Right kidney (tissue), 9 donors: ENCODE results near the gene SLC12A1.

ENCODE experiments used
- DNase-seq: peaks from one replicate; pipeline ENCODE4 v3.0.0-alpha.2; 2016
- long read RNA-seq, 8 donors: transcript quantifications; one replicate each; lab custom pipeline, GENCODE V29; 2026

The SLC12A1 gene
- long read RNA-seq, donor 1, full-length matches to known transcripts, result 21 of 49 reads
- long read RNA-seq, donor 1, partial matches to known transcripts, result 23 of 49 reads
- long read RNA-seq, donor 1, other reads (novel, unspliced or antisense), result 5 of 49 reads
- long read RNA-seq, donor 2, full-length matches to known transcripts, result 8 of 46 reads
- long read RNA-seq, donor 2, partial matches to known transcripts, result 38 of 46 reads
- long read RNA-seq, donor 2, other reads (novel, unspliced or antisense), result 0 of 46 reads
- long read RNA-seq, donor 3, full-length matches to known transcripts, result 15 of 172 reads
- long read RNA-seq, donor 3, partial matches to known transcripts, result 157 of 172 reads
- long read RNA-seq, donor 3, other reads (novel, unspliced or antisense), result 0 of 172 reads
- long read RNA-seq, donor 4, full-length matches to known transcripts, result 12 of 70 reads
- long read RNA-seq, donor 4, partial matches to known transcripts, result 58 of 70 reads
- long read RNA-seq, donor 4, other reads (novel, unspliced or antisense), result 0 of 70 reads
- long read RNA-seq, donor 5, full-length matches to known transcripts, result 16 of 31 reads
- long read RNA-seq, donor 5, partial matches to known transcripts, result 15 of 31 reads
- long read RNA-seq, donor 5, other reads (novel, unspliced or antisense), result 0 of 31 reads
- long read RNA-seq, donor 6, full-length matches to known transcripts, result 12 of 113 reads
- long read RNA-seq, donor 6, partial matches to known transcripts, result 101 of 113 reads
- long read RNA-seq, donor 6, other reads (novel, unspliced or antisense), result 0 of 113 reads
- long read RNA-seq, donor 7, result 0 reads
- long read RNA-seq, donor 8, full-length matches to known transcripts, result 23 of 42 reads
- long read RNA-seq, donor 8, partial matches to known transcripts, result 19 of 42 reads
- long read RNA-seq, donor 8, other reads (novel, unspliced or antisense), result 0 of 42 reads

- no peak for DNase-seq
Measured at GRCh38 chr15:48205981-48206380, at the start of gene SLC12A1. Gene SLC12A1, plus strand, starts transcription at chr15:48206302. Its CDS starts 1,418 bp downstream, at chr15:48207720.

- DNase-seq, result no peak
Measured at GRCh38 chr15:48168616-48169015, 37.5 kb upstream of the SLC12A1 start.

- no peak for DNase-seq
Measured at GRCh38 chr15:48170981-48171380, 35.1 kb upstream of the SLC12A1 start.

GRCh38 chr15:48175126-48175525 lies 31.0 kb upstream of the SLC12A1 start:
- no peak for DNase-seq

- DNase-seq, result no peak
Measured at GRCh38 chr15:48176112-48176511, 30.0 kb upstream of the SLC12A1 start.

- DNase-seq, result peak; percentile 35
Measured at GRCh38 chr15:48176957-48177356, 29.1 kb upstream of the SLC12A1 start.

GRCh38 chr15:48177383-48177765 lies 28.7 kb upstream of the SLC12A1 start:
- DNase-seq, result no peak

- peak; percentile 91 for DNase-seq
Measured at GRCh38 chr15:48177766-48178647, 28.1 kb upstream of the SLC12A1 start, which contains the start of gene MYEF2. Gene MYEF2, minus strand, starts transcription at chr15:48178295. Its CDS starts 58 bp downstream, at chr15:48178237.

- no peak for DNase-seq
Measured at GRCh38 chr15:48178648-48178931, 27.5 kb upstream of the SLC12A1 start.

GRCh38 chr15:48182749-48183148 lies 23.4 kb upstream of the SLC12A1 start:
- DNase-seq, result no peak

- DNase-seq, result no peak
Measured at GRCh38 chr15:48185529-48185928, 20.6 kb upstream of the SLC12A1 start.

GRCh38 chr15:48186271-48186670 lies 19.8 kb upstream of the SLC12A1 start:
- DNase-seq, result no peak

- peak; percentile 52 for DNase-seq
Measured at GRCh38 chr15:48190932-48191573, 15.0 kb upstream of the SLC12A1 start.

GRCh38 chr15:48191574-48192225 lies 14.4 kb upstream of the SLC12A1 start, which contains the start of gene CTXN2:
Gene CTXN2, plus strand, starts transcription at chr15:48191665. Its CDS starts 9,636 bp downstream, at chr15:48201301.
- DNase-seq, result peak; percentile 18

- no peak for DNase-seq
Measured at GRCh38 chr15:48202068-48202467, 4.0 kb upstream of the SLC12A1 start.

- DNase-seq, result no peak
Measured at GRCh38 chr15:48221261-48221660, 15.2 kb downstream of the SLC12A1 start.

- DNase-seq, result no peak
Measured at GRCh38 chr15:48221885-48222284, 15.8 kb downstream of the SLC12A1 start.

- no peak for DNase-seq
Measured at GRCh38 chr15:48222627-48223026, 16.5 kb downstream of the SLC12A1 start.

- no peak for DNase-seq
Measured at GRCh38 chr15:48225771-48226170, 19.7 kb downstream of the SLC12A1 start.

- no peak for DNase-seq
Measured at GRCh38 chr15:48230498-48230897, 24.4 kb downstream of the SLC12A1 start.

- no peak for DNase-seq
Measured at GRCh38 chr15:48233246-48233645, 27.1 kb downstream of the SLC12A1 start.
